Fibroblast of villous mesenchyme (primary cell): Measurements from ENCODE around the gene SPEF2. TPM values are rescaled to one million over a fixed set of nuclear protein-coding genes. Genes with fewer than 3 reads are reported as not detected.

Experiments used
- DNase-seq: peaks from one replicate; pipeline ENCODE4 v3.0.0-alpha.2; 2010; ENCODE audit warnings: low read depth
- H3K4me3 ChIP-seq: 2 replicates; pipeline ENCODE4 v1.5.1; 2011; ENCODE audit warnings: low read depth, mild to moderate bottlenecking, low read length
- CTCF ChIP-seq: IDR thresholded peaks from 2 replicates; pipeline ENCODE4 v1.5.1; 2012; ENCODE audit warnings: low read depth, mild to moderate bottlenecking, low read length; ENCODE audit not compliant: insufficient read depth
- total RNA-seq: library from RNA; depleted of rRNA; stranded (reverse); fragments of >200 nt; gene quantifications from 2 replicates; pipeline ENCODE4 v1.2.3, GENCODE V29; 2012

SPEF2 gene
- total RNA-seq, result 3.5 and 4.3 TPM in 2 replicates

GRCh38 chr5:35617435-35618303 is at the start of gene SPEF2:
SPEF2 (plus strand) TSS chr5:35617863; CDS start chr5:35617998, 135 bp downstream.
- TF ChIP-seq CTCF, result peak; percentile 85
- DNase-seq, result peak; percentile 90
- peak within 1 kb of the TSS; percentile 81 for H3K4me3 ChIP-seq

GRCh38 chr5:35575578-35575977 is 42.1 kb upstream of the SPEF2 start:
- no peak for TF ChIP-seq CTCF
- H3K4me3 ChIP-seq, result no peak overlapping the region
- DNase-seq, result no peak

DNA sequence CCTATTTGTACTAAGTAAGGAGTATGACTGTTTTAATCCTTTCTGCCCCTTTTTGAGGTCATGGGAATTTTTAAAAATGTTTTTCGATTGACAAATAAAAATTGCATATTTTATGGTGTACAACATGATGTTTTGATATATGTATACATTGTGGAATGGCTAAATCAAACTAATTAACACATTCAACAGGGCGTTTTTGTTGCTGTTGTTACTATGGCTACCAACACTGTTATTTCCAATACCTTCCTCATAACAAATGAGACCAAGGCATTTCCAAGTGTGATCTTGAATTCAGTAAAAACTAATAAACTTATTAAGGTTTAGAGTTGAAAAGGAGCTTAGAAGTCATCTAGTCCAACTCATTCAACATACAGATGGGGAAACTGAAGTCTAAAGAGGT is 30.2 kb upstream of the SPEF2 start:
- no peak for TF ChIP-seq CTCF
- no peak overlapping the region for H3K4me3 ChIP-seq
- no peak for DNase-seq

- no peak for DNase-seq
- TF ChIP-seq CTCF, result no peak
- no peak overlapping the region for H3K4me3 ChIP-seq
These were observed 24.3 kb upstream of the SPEF2 start for GRCh38 chr5:35593338-35593737.

DNA sequence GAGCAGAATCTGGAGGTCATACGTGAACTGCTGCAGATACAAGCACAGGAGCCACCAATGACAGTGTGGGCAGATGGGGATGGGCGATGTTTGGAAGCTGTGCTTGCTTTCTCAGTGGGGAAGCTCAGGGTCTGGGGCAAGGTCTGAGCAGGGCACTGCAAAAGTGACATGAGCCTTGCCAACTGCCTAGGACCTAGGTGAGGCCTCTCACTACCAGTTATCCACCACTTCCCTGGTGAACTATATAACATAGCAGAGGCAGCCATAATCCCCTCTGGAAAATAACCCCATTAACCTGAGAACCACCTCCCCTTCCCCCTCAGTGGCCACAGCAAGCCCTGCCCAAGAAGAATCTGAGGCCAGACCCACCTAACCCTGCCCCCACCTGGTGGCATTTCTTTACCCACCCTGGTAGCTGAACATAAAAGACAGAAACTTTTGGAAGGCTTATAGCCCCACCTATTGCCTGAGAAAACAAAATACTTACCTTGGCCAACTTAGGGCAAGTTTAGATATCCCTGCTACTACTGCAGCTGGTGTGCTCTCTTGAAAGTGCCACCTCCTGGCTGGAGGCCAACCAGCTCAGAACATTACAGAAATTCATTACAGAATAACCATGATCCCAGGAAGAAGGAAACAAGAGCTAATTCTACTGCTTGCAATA is 18.8 kb upstream of the SPEF2 start:
- DNase-seq, result peak; percentile 40
- TF ChIP-seq CTCF, result peak; percentile 30

DNA sequence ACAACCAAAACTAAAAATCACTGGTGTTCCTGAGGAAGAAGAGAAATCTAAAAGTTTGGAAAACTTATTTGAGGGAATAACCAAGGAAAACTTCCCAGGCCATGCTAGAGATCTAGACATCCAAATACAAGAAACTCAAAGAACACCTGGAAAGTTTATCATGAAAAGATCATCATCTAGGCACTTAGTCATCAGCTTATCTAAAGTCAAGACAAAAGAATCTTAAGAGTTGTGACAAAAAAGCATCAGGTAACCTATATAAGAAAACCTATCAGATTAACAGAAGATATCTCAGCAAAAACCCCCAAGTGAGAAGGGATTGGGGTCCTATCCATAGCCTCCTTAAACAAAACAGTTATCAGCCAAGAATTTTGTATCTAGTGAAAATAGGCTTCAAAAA is 17.1 kb upstream of the SPEF2 start:
- no peak for TF ChIP-seq CTCF
- DNase-seq, result no peak
- no peak overlapping the region for H3K4me3 ChIP-seq

More for the DNA sequence above, 18.8 kb upstream of the SPEF2 start:
- no peak overlapping the region for H3K4me3 ChIP-seq
